Muscle of arm (tissue), 12 donors: ENCODE data around the gene ANG. TPM values are rescaled to one million over a fixed set of nuclear protein-coding genes. Genes with fewer than 3 reads are reported as not detected.
"Not testable (repeated sequence)": the region's sequence is repeated elsewhere in the genome, so short reads cannot be mapped to it uniquely, and the experiment has no call there.

Source experiments
- DNase-seq: peaks from one replicate; pipeline ENCODE4 v3.0.0-alpha.2; 2013
- polyA plus RNA-seq, 12 donors: library from polyadenylated mRNA; unstranded; fragments of 120-200 nt; gene quantifications; one replicate each; pipeline ENCODE4 v1.2.1, GENCODE V29; 2013; ENCODE audit not compliant: insufficient read length in 12 of 12

ANG gene
- polyA plus RNA-seq, 12 donors = 2.2 to 22.8 (median 2.9) TPM; not detected in 1

DNA sequence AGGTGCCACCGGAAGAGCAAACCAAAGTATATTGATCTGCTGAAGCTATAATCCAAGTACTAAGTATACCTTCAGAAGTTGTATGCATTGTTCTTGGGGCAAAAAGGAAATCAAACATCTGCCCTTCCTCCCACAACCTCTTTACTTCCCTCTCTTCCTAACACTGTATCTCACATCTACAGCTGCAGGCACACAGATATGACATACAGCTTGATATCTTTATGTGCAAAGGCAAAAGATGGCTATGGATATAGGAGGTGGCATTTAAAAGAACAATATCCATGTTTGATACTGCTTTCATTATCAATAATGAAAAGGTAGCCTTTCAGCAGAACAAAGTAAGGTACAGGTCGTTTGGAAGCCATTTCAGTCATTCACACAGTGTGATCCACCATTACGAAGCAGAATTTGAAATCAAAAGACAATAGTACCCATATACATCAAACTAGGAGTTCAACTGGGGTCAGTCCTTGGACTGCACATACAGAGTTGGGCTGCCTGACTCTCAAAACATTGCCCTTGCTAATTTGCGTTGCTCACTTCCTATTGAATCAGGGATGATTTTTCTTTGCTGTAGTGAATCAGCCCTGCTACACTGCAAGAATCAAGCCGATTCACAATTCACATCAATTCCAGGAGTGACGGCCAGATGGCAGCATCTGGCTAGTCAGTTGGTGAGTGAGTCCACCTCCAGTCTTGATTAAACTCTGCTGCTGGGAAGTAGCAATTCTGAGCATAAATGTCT, 8.9 kb downstream of the ANG start:
- peak; percentile 59 for DNase-seq

DNA sequence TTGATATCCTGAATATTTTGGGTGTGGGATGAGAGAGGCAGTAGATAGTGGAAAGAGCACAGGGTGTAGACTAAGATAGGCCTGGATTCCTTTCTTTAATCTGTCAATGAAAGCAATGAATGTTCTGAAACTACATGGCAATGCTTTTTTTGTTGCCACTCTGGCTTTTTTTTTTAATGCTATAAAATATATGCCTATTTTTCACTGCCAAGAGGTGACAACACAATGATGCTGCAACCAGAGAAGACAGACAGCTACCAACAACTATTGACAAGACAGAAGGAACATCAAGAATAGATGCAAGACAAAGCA, 9.4 kb downstream of the ANG start:
- no peak for DNase-seq

DNA sequence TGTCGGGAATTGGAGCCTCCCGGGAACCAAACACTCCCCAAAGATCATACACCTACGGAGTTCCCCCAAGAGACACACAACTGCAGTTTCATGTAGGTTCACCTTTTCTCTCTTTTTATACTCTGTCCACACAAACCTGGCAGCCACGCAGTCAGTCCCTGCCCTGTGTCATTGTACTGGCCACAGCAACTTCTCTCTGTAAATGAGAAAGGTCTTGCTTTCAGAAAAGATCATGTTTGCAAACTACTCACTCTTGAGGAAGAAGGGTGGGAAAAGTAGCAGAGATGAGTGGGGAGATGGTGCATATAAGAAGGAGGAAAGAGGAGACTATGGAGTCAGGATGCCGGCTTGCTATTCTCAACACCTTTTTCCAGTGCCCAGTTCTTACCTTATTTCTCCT, 10.4 kb downstream of the ANG start:
- no peak for DNase-seq

DNA sequence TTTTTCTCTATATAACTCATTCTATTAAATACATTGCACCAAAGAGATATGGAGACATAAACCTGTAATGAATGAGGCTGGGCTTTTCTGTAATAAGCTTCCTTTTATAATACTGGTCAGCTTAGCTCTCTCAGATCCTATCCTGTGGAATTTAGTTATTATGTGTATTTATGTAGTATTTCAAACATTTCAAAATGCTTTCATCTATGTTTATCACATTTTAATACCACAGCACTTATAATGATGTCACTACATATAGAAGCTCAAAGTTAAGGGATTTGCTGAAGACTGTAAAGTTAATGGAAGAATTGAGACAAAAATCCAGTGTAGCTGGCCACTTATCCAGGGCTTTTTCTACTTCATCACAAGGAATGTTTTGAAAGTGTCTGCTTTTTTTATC, 11.4 kb downstream of the ANG start:
- no peak for DNase-seq

DNA sequence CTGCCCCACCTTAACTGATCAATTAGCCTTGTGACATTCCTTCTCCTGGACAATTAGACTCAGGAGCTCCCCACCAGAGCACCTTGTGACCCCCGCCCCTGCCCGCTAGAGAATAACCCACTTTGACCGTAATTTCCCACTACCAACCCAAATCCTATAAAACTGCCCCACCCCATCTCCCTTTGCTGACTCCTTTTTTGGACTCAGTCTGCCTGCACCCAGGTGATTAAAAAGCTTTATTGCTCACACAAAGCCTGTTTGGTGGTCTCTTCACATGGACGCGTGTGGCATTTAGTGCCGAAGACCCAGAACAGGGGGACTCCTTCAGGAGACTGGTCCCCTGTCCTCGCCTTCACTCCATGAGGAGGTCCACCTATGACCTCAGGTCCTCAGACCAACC, 12.4 kb downstream of the ANG start:
- not testable (repeated sequence) for DNase-seq

DNA sequence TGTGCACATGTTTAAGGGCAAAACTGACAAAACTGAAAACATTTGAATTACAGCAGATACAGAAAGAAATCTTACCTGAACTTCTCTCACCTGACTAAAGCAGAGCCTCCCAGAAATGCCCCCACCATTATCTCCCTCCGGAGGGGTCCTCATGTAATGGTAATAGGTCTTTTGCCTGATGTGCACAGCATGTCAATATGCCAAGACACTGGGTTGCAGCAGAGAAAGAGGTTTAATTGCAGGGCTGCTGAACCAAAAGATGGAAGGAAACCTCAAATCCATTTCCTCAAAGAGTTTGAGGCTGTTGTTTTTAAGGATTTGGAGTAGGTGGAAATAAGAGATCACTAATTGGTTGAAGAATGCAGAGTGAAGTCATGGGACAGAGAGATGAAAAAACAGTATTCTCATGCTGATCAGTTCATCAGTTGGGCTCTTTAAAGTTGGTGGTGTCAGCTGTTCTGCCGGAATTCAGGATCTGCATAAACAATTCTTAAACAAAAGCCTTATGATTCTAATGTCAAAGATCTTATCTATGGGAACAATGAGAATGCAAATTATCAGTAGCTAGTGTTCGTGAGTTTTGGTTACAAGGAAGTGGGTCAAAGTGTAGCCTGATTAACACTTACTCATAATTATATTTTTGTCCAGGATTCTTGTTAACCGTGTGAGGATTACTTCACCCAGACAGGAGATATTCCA, 18.2 kb downstream of the ANG start:
- DNase-seq = no peak

DNA sequence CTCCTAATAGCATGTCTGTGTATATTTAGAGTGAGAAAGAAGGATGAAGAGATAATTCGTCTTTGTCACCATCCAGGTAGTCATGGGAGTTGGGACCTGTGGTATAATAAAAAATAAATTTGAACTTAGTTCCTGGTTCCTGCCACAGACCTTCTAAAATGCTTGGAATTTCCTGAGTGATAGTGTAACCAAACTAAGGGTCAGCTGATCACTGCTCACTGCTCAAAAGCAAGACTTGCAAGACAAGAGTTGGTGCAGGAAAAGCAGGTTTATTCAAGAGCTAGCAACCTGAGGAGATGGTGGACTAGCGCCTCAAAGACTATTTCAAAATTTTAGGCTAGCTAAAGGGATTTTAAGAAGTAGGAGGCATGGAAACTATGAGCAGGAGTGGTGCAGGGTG, 19.1 kb downstream of the ANG start:
- no peak for DNase-seq

DNA sequence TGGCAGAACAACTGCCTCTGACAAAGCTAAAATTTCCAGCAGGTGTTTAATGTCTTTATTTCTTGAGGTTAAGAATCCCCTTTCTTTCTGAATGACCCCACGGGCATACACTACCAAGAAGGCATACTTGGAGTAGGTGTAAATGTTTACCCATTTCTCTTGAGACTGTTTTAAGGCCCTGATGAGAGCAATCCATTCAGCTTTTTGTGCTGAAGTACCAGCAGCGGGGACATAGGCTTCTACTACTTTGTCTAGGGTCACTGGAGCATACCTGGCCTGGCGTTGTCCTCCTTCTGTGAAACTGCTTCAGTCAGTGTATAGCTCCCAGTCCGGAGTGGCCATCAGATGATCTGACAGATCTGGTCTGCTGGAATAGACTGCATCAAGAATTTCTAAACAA, 22.7 kb downstream of the ANG start:
- DNase-seq = no peak

DNA sequence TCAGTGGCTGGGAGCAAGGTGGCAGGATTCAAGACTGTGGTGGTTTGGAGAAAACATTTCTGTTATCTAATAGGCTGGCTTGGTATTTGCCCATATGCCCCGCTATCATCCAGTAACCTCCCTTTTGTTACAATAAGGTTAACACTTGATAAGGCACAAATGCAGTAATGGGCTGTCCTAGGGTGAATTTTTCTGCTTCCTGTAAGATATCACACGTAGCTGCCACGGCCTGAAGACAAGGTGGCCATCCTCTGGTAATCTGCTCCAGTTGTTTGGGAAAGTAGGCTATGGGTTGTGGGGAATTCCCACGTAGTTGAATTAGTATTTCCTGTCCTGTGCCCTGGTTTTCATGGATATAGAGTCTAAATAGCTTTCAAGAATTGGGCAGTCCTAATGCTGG, 23.1 kb downstream of the ANG start:
- DNase-seq = no peak

DNA sequence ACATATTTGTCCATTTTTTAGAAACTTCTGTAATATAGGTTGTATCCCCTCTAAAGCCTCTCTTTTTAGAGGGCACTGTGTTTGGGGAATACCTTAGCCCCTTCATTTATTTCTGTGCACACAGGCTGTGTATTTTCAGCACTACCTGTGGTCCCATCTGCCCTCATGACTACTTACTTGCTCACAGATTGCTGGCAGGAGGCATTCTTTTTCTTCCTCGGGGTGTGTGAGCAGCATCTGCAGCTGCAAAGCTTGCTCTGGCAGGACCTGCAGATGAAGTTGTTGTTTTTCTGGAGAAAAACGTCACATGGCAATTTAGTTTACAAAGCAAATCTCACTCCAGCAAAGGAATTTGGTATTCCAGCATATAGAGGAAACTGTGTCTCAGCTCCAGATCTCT, 24.3 kb downstream of the ANG start:
- DNase-seq = no peak

DNA sequence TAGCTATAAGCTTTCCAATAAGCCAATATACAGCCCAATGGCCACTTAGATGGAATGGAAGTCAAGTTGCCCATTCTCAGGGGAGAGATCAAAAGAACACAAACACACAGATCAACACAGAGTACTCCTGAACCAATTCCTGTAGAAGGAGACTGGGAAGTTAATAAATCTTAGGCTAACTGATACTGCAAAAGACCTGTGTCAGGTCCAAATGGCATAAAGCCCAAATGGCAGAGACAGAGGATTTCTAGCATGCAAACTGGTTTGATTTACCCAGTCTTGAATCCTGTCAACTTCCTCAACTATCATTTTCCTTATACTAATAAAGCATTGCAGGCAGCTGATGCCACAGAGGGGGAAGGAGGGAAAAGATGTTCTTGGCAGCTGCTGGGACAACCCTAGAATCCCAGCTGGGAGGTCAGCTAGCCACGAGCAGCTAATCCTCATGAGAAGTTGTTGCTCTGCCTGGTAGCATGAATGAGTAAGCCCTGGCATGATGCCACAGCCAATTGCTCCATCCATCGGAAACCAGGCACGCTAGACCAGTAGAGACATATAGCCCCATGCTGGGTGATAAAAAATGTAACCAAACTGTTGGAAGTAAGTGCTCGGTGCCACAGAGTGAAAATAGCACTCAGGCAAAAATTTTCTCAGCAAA, 26.2 kb downstream of the ANG start:
- DNase-seq = no peak

DNA sequence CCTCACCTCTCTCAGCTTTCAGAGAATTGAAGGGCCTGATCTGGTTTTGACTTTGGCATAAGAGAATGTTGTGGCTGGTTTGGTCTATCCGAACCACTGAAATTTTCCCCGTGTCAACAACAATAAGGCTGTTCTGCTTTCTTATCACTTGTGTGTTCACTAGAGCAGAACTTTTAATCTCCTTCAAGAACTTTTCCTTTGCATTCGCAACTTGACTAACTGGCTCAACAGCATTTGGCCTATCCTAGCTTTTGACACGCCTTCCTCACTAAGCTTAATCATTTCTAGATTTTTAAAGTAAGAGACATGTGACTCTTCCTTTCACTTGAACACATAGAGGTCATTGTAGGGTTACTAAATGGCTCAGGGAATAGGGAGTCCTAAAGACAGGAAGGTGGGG, 31.2 kb downstream of the ANG start:
- DNase-seq = no peak

DNA sequence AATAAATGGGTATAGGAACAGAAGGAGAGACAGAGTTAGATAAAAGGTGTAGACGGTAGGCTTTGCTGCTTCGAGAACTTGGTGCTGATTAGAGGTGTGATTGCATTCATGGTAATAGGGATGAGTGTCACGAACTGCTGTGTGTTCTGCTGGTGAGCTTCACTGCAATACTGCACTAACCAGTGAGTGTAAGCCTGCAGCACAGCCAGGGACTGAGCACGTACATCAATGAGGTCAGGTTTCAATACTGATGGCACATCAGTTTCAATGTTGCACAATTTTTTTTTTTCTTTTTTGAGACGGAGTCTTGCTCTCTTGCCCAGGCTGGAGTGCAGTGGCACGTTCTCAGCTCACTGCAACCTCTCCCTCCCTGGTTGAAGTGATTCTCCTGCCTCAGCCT, 32.2 kb downstream of the ANG start:
- DNase-seq = no peak

DNA sequence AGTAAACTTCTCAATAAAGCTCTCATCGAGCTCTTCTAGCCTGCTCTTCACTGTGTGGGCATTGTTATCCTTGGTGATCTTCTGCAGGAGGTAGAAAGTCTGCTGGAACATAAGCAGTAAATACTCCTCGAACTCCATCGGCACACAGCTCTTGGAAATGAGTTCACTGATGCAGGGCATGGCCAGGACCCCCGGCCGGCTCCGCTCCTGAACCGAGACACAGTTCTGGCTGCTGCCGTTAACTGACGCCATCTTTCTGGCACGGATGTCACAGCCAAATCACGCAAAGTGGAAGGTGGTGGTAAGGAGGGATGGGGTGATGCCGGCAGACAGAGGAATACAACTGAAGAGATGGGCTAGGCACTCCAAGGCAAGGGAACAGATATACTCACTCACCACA, 33.5 kb downstream of the ANG start:
- no peak for DNase-seq

DNA sequence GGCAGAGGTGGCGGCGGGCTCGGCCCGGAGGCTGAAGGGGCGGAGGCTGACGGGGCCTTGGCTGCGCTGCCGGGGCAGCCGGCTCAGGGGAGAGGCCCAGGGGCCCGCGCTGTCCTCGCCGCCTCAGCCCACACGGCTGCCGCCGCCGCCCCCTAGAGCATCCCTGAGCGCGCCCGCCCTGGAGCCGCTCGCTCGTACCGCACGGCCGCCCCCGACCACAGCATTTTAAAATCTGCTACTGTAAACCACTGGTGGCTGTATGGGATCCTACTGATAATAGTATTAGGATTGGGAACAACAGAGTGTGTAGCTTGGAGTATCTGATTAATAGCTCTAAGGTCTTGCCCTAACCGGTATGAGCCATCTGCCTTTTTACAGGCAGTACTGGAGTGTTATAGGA, 34.9 kb downstream of the ANG start:
- no peak for DNase-seq

DNA sequence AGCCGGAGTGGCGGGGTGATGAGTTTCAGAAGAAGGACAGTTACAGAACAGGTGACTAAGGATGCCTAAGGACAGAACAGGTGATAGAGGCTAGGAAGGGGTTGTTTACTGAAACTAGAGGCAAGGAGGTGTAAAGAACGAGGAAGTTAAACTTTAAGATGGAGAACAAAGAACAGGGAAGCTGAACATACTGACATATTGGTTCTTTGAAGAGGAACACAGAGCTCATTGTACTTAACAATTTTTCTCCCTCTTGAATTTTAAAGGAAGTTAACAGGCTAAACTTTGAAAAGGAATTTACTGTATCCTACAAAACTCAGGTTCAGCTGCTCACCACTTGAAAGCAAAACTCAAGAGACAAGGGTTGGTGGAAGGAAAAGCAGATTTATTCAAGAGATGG, 37.6 kb downstream of the ANG start:
- DNase-seq = not testable (repeated sequence)

DNA sequence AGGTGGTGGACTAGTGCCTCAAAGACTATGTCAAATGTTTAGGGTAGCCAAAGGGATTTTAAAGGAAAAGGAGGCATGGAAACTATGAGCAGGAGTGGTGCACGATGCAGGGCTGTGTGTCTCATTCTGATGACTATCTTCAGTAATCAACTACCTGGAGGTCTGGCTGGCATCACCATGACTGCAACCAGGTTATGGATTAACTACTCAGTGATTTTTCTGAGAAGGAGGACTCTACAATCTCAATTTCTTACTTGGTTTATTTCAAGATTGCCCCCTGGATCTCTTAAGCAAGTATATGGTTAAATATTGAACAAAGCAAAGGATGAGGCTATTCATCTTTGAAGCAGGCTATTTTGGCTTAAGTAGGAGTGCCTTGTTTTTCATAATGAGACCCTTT, 38.0 kb downstream of the ANG start:
- no peak for DNase-seq

DNA sequence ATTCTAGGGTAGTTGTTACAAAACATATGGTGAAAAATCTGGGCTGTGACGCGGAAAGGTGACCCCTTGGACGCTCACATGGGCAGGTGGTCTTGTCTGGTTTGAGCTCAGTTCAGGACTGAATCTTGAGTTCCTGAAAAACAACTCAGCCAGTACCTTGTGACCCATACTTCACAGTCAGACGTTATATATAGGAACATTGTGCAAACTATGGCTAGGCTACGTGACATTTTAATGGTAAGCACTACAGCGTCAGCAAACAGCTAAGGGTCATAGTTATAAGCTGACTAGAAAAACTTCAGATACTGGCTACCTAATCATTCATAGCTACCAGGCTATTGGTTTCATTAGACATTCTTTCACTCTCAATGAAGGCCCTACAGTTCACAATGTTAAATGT, 42.3 kb downstream of the ANG start:
- no peak for DNase-seq

DNA sequence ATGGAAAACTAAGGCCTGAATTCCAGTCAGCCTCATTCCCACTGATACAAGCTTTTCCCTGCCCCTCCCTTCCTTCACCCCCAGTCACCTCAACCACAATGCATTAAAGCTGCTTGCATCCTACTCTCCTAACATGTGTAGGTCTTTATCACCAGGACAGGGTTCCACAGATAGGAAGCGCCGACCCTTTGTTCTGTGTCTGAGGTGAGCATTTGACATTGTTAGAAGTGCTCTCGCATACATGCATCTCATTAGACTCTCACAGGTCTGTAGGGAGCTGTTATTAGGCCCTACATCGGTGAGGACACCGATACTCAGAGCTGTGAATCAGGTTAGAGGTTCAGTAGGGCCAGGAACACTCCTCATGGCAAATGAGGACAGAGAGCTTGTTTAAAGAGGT, 43.9 kb downstream of the ANG start:
- no peak for DNase-seq

DNA sequence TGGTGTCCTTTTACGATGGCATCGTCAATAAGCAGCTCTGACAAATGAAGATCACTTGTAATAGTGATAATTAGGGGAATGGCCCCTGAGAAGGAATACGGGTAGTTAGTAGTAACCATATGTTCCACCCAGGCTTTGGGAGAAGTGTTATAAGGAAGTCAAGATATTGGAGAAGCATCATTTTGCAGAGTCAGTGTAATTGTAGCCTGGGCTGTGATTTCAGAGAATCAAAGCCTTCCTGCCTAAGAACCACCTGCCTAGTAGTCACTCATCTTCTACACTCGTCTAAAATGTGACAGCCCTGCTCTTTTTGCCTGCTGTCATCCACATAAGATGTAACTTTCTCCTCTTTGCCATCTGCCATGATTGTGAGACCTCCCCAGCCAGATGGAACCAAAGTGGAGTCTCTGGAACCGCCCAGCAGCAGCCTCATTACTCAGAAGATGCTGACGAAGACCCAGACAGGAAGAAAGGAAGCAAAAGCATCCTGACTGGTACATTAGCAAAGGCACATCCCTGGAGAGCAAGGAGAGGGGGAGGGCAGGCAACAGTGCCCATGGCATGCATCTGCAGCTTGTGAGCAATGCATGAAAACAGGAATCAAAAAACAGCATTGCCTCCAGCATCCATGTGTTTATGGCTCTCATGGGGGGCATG, 44.5 kb downstream of the ANG start:
- no peak for DNase-seq

DNA sequence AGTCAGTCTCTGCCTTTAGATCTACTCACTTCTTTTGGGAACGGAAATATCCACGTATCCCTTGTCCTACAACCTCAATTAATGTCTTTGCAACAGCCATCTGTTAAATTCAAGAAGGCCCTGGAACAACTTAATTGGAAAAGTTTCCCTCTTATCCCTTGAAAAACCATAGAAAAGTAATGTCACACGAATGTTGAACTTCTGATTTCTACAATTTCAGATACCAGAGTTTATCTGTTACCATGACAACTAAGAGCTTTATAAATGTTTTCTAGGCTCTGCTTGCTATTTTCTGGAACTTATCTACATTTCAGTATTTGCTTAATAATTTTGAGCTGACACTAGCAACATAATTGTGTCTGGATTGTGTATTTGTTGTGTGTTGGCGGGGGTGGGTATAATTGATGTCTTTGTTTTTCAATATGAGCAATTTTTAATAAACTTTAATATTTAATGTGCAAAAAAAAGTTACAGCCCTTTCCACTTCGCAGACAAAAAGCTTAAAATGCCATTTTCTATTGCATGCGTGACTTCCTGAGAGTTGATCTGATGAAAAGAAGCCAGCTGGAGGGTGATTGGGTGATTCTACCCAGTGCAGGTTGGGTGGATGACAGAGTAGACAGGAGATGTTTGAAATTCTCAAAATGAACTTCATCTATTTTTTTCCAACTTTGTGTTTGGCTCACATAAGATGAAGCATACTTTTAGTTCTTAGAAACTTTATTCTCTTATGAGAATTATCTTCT, 45.3 kb downstream of the ANG start:
- no peak for DNase-seq

DNA sequence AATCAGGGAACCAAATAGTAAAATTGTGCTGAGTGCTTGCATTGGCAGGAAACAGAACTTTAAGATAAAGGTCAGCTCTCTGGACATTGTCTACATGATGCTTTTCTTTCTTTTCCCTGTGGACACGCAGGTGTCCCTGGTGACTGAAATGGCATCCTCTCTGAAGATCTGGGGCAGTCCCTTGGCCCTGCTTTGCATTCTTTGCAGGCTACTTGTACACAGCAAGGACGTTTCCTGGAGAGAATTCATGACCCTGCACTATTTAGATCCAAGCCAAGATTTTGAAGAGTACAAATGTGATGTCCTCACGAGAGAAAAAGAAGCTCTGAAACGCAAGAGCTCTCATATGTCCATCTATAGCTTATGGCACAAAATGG, 45.9 kb downstream of the ANG start:
- no peak for DNase-seq
